Stimulated activated naive CD8-positive, alpha-beta T cell treated with anti-CD3 and anti-CD28 coated beads, Interleukin-15, Interleukin-2, amounts not matched to agents 100 U/mL and 50 U/mL, for 24 hours (primary cell): Measurements from ENCODE around the gene ACTR2.
"Not testable (repeated sequence)": the region's sequence is repeated elsewhere in the genome, so short reads cannot be mapped to it uniquely, and the experiment has no call there.

ENCODE experiments used
- ATAC-seq: fragments of 150-1000 bp; cut with Tn5 transposase; one replicate; pipeline ENCODE4 v1.10.0; 2021
- DNase-seq: peaks from one replicate; pipeline ENCODE4 v3.0.0; 2021

The ACTR2 gene

DNA sequence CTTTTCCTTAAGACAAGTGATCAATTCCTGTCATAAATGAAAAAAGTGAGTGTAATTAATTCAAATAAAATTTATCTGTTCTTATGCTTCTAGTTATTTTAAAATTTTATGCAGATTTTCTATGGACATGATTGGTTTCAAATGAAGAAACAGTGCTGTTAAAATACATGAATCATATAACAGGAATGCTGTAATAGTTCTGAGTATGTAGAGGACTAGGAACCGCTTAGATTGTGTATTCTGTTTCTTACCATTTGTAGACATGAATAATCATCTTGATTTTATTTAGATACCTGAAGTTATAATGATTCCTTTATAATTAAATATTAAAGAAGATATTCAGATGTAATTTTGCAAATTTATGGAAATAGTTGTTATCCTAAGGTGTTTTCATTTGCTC is 3.5 kb downstream of the ACTR2 start:
- no peak for ATAC-seq
- DNase-seq: no peak

DNA sequence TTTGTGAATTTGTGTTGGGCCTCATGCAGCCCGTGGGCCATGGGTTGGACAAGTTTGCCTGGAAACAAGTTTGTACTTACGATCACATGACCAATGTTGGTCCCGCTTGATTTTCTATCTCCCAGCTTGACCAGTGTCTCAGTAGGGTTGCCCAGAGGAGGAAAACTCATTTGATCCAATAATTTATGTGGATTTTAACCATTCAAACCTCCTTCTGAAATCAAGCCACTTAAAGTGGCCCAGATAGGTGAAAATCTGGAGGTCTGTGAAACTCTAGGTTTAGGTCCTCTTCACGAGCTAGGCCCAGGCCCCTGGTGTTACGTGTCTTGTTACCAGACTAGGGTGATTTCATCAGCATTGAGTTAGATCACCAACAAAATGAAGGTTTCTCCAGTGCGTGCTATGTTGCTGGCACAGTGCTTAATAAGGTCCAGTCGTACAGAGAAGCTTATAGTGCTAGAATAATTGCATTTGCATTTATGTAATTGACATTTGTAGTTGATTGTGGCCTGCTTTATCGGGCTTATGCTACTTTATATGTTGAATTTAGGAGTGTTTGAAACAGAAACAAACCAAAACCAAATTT is 4.4 kb downstream of the ACTR2 start:
- DNase-seq: peak; percentile 14
- no peak for ATAC-seq

DNA sequence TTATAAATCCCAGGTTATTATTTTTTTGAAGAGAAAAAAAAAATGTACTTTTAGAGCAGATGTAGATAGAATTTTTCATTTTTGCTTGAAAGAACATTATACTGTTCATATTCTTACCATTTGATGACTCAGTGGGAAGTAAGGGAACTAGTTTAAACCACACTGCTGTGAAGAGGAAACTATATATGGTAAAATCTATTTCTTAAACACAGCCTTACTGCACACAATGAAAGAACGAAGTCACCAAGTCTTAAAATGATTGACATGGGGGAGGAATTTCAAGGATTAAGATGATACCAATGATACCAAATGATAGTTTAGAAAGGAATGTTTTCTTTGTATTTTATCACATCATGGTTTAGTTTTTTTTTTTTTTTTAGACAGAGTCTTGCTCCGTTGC is 5.0 kb downstream of the ACTR2 start:
- DNase-seq (no peak), ATAC-seq (peak; percentile 76)

DNA sequence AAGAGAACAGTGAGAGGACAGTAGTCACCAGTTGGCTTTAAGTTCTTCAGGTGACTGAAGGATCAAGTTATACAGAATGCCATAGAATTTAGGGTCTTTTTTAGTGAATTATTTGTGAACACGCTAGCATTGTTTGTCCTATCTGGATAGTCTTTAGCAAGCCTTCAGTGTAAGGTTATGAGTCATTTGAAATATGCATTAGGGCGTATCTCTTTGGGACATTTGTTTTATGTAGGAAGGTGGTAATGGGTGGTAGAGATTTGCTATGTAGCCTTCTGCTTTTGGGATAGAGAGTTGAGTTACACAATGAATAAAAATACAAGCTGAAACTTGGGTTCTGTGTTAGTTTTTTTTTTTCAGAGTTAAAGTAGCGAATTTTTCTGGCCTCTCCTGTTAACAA is 13.0 kb downstream of the ACTR2 start:
- DNase-seq (no peak), ATAC-seq (no peak)

DNA sequence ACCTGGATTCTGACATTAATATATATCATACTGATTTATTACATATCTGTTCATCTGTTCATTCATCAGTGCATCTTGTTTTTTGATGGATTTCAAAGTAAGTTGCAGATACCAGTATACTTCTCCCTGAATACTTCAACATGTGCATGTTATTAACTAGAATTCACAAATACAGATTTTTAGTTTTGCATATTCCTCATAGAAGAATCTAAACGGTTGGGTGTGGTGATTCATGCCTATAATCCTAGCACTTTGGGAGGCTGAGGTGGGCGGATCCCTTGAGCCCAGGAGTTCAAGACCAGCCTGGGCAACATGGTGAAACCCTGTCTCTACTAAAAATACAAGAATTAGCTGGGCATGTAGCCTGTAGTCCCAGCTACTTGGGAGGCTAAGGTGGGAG is 16.8 kb downstream of the ACTR2 start:
- DNase-seq, ATAC-seq: not testable (repeated sequence)

DNA sequence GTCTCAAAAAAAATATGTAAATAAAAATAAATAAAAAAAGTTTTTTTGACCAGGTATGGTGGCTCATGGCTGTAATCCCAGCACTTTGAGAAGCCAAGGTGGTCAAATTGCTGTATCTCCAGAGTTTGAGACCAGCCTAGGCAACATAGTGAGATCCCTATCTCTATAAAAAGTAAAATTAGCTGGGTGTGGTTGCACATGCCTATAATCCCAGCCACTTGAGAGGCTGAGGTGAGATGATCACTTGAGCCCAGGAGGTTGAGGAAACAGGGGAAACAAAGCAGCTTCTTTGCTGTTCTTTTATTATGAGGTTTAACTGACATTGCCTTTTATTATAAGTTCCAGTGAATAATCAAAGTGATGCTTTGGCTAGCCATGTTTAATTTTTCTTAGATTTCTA is 25.0 kb downstream of the ACTR2 start:
- DNase-seq (no peak), ATAC-seq (no peak)

DNA sequence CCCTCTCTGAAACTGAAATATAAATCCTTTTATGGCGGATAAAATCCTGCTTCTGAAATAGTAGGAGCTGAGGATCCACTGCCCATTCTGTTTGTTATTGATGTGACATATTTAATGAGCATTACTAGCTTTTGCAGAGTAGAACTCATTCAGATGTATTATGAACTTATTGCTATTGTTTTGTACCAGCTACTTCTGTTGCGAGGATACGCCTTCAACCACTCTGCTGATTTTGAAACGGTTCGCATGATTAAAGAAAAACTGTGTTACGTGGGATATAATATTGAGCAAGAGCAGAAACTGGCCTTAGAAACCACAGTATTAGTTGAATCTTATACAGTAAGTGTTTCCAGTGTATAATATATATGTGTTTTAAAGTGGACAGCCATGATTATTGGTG is 27.7 kb downstream of the ACTR2 start:
- ATAC-seq: no peak
- no peak for DNase-seq

DNA sequence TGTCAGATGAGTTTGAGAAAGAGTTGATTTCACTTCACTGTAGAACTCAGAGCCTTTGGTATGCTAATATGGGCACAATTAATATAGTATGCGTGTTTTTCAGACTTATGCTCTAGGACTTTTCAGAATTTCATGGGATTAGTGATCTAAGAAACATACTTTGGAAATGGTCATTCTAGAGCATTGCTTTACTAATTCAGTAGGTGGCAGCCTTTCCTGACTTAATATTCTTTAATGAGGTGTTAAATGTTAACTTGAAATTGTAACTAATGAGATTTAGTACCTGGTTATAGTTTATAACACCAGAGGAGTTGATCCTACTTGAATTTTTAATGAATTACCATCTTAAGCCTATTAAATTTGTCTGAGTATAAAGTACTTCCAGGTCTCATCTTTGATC is 28.4 kb downstream of the ACTR2 start:
- no peak for ATAC-seq
- DNase-seq: no peak

DNA sequence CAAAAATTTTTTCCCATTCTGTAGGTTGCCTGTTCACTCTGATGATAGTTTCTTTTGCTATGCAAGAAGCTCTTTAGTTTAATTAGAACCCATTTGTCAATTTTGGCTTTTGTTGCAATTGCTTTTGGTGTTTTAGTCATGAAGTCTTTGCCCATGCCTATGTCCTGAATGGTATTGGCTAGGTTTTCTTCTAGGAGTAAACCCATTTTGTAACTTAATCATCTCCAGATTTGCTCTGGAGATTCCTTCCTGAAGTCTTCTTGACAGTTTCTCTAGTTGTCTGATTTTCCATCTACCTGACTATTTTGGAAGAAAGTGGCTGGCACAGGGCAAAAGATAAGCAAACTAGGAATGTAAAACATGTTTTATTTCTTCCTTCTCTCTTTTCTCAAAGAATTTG is 30.2 kb downstream of the ACTR2 start:
- not testable (repeated sequence) for ATAC-seq, DNase-seq

DNA sequence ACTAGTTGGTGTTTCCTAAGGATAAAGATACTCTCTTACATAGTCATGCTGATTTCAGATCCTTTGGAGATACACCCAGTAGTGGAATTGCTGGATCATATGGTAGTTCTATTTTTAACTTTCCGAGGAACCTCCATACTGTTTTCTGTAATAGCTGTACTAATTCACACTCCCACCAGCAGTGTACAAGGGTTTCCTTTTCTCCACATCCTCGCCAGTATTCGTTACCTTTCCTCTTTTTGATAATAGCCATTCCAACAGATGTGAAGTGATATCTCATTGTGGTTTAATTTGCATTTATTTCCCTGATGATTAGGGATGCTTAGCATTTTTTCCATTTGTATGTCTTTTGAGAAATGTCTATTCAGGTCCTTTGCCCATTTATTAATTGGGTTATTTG is 34.0 kb downstream of the ACTR2 start:
- ATAC-seq (no peak), DNase-seq (no peak)

DNA sequence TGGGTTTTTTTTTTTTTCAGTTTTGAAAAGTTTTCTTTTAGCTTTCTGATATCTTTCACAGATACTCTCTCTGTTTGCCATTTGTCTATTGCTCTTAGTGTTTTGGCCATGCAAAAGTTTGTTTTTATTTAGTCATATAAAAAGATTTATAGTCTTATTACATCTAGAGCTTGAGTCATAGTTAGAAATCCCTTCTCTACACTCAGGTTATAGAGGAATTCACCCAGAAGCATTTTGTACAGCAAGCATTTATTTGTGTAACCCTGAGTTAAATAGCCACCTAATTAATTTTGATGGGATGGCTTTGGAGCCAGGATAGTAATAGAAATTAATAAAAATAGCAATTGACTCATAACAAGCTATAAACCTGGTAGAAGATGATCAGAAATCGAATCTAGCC is 35.6 kb downstream of the ACTR2 start:
- ATAC-seq (no peak), DNase-seq (no peak)

DNA sequence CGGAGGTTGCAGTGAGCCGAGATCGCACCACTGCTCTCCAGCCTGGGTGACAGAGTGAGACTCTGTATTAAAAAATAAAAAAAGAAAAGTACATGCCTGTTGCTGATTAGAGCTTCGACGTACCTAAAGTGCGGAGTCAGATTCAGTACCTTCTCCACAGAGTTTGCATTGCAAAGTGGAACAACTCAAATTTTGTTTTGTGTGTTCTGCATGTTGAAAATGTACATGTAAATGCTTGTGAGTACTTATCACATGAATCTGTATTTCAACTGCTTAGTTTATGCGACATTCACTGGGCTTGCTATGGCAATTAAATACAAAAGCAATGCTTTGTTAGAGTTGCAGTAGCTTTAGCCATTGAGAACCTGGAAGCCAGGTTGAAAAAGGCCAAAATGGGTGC is 36.4 kb downstream of the ACTR2 start:
- no peak for ATAC-seq
- DNase-seq: no peak

DNA sequence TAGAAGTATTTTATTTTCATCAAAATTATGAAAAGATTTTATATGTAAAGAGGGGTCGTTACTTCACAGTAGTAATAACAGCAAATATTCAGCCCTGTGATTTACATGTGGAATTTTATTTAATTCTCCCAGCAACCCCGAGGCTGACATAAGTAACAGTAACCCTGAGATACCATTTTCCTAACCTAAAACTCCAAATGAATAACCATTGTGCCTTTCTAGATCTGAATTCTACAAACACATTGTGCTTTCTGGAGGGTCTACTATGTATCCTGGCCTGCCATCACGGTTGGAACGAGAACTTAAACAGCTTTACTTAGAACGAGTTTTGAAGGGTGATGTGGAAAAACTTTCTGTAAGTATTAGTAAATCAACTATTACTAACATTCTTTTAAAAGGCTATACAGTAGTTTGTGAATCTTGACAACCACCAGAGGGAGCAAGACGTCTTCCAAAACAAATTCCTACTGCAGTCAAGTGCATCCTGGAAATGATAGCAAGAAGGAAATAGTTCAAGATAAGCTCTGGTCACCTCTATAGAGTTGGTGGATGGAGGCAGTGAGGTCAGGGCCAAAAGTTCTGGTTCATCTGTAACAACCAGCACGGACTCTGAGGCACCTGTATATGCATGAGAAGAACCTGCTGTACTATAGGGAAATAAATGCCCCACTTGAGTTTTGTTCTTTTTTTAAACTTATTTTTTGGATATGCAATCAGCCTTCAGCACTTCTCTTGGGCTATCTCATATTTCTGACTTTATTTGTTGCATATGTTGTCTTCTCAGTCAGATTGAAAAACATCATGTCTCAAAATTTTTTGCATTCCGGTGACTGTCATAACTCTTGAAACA is 37.4 kb downstream of the ACTR2 start:
- ATAC-seq (no peak), DNase-seq (no peak)

DNA sequence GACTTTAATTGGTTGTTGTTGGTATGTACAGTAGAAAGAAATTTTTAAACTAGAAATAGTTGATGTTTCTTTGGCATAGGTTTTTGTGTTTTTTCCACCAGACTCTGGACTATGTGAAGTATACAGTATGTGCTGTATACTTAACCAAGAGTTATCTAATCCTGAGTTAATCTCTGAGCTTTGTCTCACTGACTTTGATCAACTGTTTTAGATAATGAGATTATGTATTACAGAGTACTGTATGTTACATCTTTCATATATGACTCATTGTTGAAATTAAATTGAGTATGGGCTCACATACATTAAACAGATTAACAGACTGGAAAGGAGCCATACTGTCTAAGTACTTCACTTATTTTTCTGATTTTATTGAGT is 38.0 kb downstream of the ACTR2 start:
- ATAC-seq (no peak), DNase-seq (no peak)

DNA sequence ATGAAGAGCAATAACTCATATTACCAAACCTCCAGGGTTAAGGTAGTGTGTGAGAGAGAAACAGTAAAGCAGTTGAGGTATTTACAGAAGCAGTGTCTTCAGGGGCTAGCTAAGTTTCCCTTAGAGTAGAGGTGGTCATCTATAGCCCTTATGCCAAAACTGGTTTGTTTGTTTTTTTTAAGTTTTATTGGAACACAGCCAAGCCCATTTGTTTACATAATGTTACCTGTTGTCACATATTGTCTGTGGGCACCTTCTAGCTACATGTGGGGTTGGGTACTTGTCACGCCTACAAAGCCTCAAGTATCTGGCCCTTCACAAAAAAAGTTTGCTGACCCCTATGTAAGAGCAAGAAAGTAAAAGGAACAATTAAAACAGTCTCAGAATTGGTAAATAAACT is 39.4 kb downstream of the ACTR2 start:
- ATAC-seq (no peak), DNase-seq (no peak)

DNA sequence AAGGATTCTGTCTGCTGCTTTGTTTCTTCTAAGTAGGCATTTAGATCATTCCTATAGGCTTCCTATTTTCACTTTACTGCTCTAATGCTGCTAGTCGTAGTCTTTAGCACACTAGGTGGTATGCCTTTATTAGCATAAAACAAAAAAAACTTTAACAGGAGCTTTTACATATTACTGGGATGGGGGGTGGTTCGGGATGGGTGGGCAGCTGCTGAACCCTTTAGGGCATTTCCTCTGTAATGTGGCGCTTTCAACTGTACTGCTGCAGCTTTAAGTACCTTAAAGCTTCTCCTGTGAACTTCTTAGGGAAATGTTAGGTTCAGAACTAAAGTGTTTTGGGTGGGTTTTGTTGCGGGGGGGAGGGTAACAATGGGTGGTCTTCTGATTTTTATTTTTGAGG is 41.3 kb downstream of the ACTR2 start:
- no peak for DNase-seq
- no peak for ATAC-seq

DNA sequence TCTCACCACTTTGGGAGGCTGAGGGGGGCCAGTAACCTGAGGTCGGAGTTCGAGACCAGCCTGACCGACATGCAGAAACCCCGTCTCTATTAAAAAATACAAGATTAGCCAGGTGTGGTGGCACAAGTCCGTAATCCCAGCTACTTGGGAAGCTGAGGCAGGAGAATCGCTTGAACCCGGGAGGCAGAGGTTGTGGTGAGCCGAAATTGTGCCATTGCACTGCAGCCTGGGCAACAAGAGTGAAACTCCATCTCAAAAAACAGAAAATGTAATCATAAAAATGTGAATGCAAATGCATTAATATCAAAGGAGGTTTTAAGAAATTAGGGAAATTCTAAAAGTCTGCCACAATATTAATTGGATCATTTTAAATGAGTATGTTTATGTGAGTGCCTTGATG is 45.7 kb downstream of the ACTR2 start:
- DNase-seq: no peak
- ATAC-seq: no peak

DNA sequence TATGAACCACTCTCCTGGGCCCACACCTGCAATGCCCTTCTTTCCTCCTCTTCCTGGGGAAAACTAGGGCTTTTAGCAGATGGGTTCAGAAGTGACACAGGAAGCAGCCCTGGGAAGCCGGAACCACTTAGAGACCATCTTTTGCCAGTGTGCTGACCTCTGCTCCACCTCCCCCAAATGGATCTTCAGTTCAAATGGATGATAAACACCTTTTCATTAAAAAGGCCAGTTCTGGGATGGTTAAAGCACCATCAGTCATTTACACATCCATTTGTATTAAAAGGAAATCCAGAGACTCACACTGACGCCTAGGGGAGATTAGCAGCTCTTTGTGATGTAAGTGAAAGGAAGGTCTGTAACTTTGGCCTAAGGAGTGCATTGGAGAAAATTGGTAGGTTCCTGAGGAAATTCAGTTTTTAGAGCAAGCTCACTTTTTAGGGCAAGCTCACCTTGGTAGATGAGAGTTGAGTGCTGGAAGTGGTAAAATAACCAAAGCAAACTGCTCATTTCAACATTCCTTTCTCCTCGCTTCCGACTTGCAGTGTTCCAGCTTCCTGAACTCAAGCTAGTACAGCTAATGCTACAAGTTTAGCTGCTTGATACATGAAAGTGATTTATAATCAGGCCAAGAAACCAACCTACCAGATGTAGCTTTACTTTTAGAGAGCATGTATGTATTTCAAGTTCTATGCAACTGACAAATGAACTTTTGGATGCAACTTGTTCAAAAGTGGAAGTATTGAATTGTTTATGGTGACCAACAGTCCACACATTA is 47.7 kb downstream of the ACTR2 start:
- DNase-seq: no peak
- ATAC-seq: no peak

DNA sequence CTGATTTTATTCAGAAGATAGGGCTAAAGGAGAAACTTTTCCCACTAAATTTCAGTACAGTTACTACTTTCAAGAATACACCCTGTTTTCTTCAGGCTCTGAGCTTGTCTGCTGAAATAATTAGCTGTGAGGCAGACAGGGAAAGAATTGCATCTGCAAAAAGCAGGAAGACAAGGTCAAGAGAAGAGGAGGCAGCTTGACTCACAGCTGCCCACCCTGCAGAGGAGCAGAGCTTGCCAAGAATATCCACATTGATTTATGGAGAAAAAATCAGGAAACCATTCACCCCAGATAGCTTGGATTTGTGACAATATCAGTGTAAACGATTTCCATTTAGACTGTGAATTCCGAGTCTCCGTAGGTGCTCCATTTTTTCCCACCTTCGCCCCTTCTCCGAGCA is 49.0 kb downstream of the ACTR2 start:
- ATAC-seq (no peak), DNase-seq (no peak)

DNA sequence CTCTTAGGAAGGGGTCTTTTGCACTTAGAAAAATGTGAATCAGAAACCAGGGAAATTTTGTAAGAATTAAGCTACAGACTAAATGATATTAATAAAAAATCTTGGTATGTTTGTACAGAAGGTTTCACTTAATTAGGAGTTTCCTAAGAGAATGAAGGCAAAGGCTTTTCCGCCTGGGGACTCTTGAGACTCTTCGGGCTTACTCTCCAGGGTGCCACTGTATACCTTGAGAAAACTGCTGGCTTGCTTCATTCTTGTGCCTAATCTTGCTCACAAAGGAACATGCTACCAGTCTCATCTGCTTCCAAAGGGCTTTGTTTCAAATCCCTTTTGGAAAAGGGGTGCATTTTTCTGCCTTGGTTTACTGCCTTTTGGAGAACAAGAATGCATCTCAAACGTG is 49.5 kb downstream of the ACTR2 start:
- ATAC-seq (no peak), DNase-seq (no peak)

DNA sequence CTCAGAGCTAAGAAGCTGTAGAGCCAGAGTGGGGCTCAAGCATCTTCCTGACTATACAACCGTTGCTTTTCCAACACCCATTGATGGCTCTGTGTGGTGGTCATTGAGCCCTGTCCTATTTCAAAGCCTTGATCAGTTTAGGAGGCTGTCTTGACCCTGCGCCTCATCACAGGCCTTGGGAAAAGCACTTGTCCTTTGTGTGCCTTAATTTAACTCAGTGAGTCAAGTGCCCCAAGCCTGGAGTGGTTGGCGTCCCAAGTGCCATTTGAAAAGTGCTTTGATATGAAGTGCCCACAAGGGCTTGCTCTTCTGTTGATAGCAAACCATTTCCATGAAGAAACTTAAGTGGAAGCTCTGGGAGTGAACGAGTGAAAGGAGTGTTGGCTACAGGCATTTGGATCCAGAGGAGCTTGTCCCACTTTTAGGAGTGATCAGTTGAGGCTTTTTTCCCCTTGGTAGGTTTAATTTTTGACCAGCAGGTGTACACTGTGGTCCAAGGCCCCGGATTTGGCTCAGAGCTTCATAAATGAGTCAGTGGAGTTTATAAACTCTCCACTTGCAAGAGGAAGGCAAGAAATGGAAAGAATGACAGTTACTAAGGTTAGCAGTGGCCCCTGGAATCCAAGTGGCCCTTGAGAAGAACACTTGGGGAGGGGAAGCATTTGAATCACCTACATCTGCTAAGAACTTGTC is 50.3 kb downstream of the ACTR2 start:
- ATAC-seq (peak; percentile 52), DNase-seq (no peak)

DNA sequence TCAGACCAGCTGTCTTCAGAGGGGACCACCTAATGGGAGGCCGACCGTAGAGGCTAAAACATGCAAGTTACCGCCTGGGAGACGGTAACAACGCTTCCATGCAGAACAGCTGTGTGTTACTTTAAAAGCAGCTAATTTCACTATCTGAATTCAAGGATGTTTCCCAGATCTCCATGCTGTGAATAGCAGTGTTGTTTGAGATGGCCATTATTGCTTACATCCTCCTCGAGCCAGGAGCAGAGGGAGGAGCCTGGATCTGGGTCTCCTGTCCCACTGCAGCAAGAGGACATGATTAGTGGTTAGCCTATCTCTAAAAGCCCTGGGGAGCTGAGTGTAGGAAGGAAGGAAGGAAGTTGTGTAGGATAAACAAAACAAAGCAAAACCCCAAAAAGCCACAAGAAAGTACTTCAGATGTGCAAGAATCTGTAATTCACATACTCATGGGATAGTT is 50.9 kb downstream of the ACTR2 start:
- DNase-seq (no peak), ATAC-seq (no peak)

DNA sequence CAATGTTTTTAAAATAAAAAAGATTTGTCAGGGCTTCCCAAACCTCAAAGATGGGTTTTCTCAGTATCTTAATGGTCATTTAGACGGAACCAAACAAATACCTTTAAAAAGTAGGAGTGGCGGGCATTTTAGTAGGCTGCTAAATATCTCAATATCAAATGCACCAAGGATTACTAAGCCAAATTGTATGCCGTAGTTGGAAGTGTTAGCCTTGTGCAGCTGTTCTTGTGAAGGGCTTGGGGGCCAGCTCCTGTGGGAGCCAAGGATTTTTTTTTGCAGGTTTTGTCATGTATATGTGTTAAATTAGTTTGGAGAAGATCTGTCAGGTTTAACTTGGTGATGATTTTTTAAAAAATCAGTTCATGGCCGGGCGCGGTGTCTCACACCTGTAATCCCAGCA is 52.1 kb downstream of the ACTR2 start:
- ATAC-seq (no peak), DNase-seq (no peak)
